SU-DHL-6 (cell line): ENCODE data around the gene GORASP1.
A peak's percentile ranks its signal among the peaks of the same experiment; 100 is the strongest.

Source experiments
- H2AFZ ChIP-seq: fragments of 200-600 bp; sonication (generic); 2 replicates; pipeline ENCODE4 v1.6.1; 2014; ENCODE audit warnings: low read depth, mild to moderate bottlenecking, moderate library complexity, mixed read lengths, antibody characterized with exemption, low read length; ENCODE audit not compliant: severe bottlenecking
- H3F3A ChIP-seq: fragments of 200-600 bp; shearing (Covaris generic); 2 replicates; pipeline ENCODE4 v1.6.0; 2016; ENCODE audit warnings: antibody characterized with exemption, mild to moderate bottlenecking; ENCODE audit not compliant: insufficient read depth
- H3K27ac ChIP-seq: fragments of 200-600 bp; sonication (generic); 2 replicates; pipeline ENCODE4 v1.5.1; 2016; ENCODE audit warnings: low read depth, mild to moderate bottlenecking, low read length, moderate library complexity, mixed read lengths
- H3K27me3 ChIP-seq: fragments of 200-600 bp; sonication (generic), shearing (Covaris generic); 2 replicates; pipeline ENCODE4 v1.6.0; 2014; ENCODE audit warnings: mild to moderate bottlenecking, low read length
- H3K36me3 ChIP-seq: fragments of 200-600 bp; sonication (generic); 2 replicates; pipeline ENCODE4 v1.6.1; 2014; ENCODE audit warnings: mild to moderate bottlenecking, low read length, mixed read lengths
- H3K4me2 ChIP-seq: fragments of 300-600, 200-600 bp; shearing (Covaris generic), sonication (generic); 2 replicates; pipeline ENCODE4 v1.6.0; 2014; ENCODE audit warnings: low read length, low read depth, mild to moderate bottlenecking; ENCODE audit not compliant: poor library complexity, severe bottlenecking
- H3K4me3 ChIP-seq: fragments of 200-600 bp; sonication (generic); 2 replicates; pipeline ENCODE4 v1.5.1; 2014; ENCODE audit warnings: antibody characterized with exemption, low read length, mild to moderate bottlenecking, mixed read lengths; ENCODE audit not compliant: insufficient read depth, poor library complexity, severe bottlenecking
- H3K79me2 ChIP-seq: fragments of 200-600 bp; sonication (generic); 2 replicates; pipeline ENCODE4 v1.6.1; 2014; ENCODE audit warnings: mild to moderate bottlenecking, low read length, moderate library complexity; ENCODE audit not compliant: insufficient read depth
- H3K9ac ChIP-seq: fragments of 200-600 bp; sonication (generic); 2 replicates; pipeline ENCODE4 v1.7.0; 2014; ENCODE audit warnings: mild to moderate bottlenecking, low read length
- H3K9me2 ChIP-seq: fragments of 200-600 bp; sonication (generic); replicated peaks from 2 replicates; pipeline ENCODE4 v1.6.1; 2014; ENCODE audit warnings: low read length; ENCODE audit not compliant: insufficient read depth
- H3K9me3 ChIP-seq: fragments of 200-600 bp; sonication (generic); 2 replicates; pipeline ENCODE4 v1.6.1; 2014; ENCODE audit warnings: low read length, mixed read lengths; ENCODE audit not compliant: insufficient read depth
- H4K20me1 ChIP-seq: fragments of 200-600 bp; sonication (generic); 2 replicates; pipeline ENCODE4 v1.6.1; 2014; ENCODE audit warnings: low read depth, mild to moderate bottlenecking, antibody characterized with exemption, low read length, moderate library complexity, mixed read lengths
- EZH2phosphoT487 ChIP-seq: fragments of 200-600 bp; sonication (generic), shearing (Covaris generic); conservative IDR thresholded peaks from 2 replicates; pipeline ENCODE4 v1.6.1; 2018; ENCODE audit warnings: mild to moderate bottlenecking, antibody characterized with exemption, low read length, moderate library complexity, mixed read lengths
- TF ChIP-seq, protein P1 (sequence below): fragments of 200-600 bp; sonication (generic); IDR thresholded peaks from one replicate; pipeline ENCODE4 v1.5.1; 2017; ENCODE audit warnings: antibody characterized with exemption, mild to moderate bottlenecking, low read length, moderate library complexity; ENCODE audit not compliant: insufficient read depth, poor library complexity, severe bottlenecking

The GORASP1 gene

DNA sequence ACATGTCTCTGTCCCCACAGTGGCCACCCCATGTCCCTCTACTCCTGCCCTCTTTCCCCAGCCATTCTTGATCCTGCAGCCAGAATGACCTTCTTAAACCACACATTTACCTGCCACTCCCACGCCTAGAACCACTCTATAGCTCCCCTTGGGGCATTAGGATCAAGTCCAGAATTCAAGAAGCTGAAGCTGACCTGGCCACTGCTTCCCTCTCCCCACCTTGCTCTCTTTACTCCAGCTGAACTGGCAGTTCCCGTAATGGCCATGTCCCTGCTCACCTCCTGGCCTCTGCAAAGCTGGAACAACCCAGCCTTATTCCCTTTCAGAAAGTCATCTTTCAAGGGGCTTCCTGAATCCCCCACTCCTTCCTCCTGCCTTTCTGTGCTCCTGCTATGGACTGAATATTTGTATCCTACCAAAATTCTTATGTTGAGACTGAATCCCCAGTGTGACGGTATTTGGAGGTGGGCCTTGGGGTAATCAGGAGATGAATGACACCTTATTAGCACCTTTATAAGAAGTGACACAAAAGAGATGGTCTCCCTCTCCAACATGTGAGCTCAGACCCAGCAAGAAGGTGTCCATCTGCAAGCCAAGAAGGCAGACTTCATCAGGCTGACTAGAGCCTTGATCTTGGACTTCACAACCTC, 42.2 kb upstream of the GORASP1 start:
- H3K4me3 ChIP-seq = no peak overlapping the region
- no peaks in the 10 kb centered on the region for H3F3A ChIP-seq

DNA sequence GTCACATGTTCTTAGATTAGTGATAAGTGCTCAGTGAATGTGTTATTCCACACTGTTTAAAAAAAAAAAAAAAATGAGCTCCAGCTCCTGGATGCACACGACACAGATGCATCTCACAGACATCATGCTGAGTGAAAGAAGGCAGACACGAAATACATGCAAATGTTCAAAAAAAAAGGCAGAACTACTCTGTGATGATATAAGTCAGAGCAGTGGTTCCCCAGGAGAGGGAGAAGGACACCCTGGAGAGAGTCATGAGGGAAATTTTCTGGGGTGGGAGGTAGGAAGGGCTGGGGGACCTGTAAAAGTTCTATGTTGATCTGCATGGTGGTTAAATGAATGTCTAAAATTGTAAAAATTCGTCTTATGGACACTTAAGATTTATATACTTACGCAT, 41.6 kb upstream of the GORASP1 start:
- TF ChIP-seq, protein P1, sequence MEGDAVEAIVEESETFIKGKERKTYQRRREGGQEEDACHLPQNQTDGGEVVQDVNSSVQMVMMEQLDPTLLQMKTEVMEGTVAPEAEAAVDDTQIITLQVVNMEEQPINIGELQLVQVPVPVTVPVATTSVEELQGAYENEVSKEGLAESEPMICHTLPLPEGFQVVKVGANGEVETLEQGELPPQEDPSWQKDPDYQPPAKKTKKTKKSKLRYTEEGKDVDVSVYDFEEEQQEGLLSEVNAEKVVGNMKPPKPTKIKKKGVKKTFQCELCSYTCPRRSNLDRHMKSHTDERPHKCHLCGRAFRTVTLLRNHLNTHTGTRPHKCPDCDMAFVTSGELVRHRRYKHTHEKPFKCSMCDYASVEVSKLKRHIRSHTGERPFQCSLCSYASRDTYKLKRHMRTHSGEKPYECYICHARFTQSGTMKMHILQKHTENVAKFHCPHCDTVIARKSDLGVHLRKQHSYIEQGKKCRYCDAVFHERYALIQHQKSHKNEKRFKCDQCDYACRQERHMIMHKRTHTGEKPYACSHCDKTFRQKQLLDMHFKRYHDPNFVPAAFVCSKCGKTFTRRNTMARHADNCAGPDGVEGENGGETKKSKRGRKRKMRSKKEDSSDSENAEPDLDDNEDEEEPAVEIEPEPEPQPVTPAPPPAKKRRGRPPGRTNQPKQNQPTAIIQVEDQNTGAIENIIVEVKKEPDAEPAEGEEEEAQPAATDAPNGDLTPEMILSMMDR = no peak
- TF ChIP-seq EZH2phosphoT487 = no peak
- Histone ChIP-seq H3K27ac (no peak overlapping the region), H3K4me2 (peak overlapping the region; percentile 32), H3K27me3 (no peaks in the 10 kb centered on the region), H3K4me3 (no peak overlapping the region), H3K79me2 (no peaks in the 10 kb centered on the region; the same call in 1 of the 2 replicates), H3F3A (no peaks in the 10 kb centered on the region), H3K36me3 (no peaks in the 10 kb centered on the region), H4K20me1 (no peaks in the 10 kb centered on the region), H3K9me2 (no peaks in the 10 kb centered on the region), H3K9ac (peak overlapping the region; percentile 2; the same call in 1 of the 2 replicates), H3K9me3 (no peaks in the 10 kb centered on the region), H2AFZ (no peak overlapping the region)

More for the DNA sequence above, 42.2 kb upstream of the GORASP1 start:
- Histone ChIP-seq H3K9me3 (no peaks in the 10 kb centered on the region), H3K9me2 (no peaks in the 10 kb centered on the region), H3K27ac (no peak overlapping the region), H3K79me2 (no peaks in the 10 kb centered on the region; the same call in 1 of the 2 replicates), H3K27me3 (no peaks in the 10 kb centered on the region), H2AFZ (no peak overlapping the region), H4K20me1 (no peaks in the 10 kb centered on the region), H3K9ac (no peak overlapping the region), H3K36me3 (no peaks in the 10 kb centered on the region), H3K4me2 (no peak overlapping the region)
- no peak for TF ChIP-seq EZH2phosphoT487
- TF ChIP-seq, protein P1 = no peak

DNA sequence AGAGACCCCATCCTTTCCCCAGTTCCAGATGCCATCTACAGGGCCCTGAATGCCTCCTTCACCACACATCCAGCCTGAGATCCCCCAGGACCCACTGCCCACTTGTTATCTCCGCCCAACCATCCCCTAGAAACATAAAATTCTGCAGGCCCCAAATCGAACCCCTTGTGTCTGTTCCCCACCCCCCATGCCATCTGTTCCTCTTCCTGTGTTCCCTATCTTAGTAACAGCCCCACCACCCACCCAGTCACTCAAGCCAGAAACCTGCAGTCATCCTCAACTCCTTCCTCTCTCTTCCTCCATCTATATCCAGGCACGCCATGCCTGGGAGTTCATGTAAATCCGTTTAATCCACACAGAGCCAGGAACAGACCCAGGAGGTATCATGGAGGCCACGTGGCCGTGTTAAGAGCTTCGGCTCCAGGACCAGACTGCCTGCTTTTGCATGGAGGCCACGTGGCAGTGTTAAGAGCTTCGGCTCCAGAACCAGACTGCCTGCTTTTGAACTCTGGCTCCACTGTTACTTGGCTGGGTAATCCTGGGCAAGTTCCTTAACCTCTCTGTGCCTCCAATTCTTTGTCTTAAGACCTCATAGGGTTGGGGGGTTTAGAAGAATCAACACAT, 41.1 kb upstream of the GORASP1 start:
- Histone ChIP-seq H3K4me3 (no peak overlapping the region), H3K9ac (peak overlapping the region; percentile 2; the same call in 1 of the 2 replicates)

More for the DNA sequence above, 41.1 kb upstream of the GORASP1 start:
- TF ChIP-seq, protein P1 = no peak
- no peak for TF ChIP-seq EZH2phosphoT487
- no peak overlapping the region; the same call in 1 of the 2 replicates for H3K27ac ChIP-seq
- no peaks in the 10 kb centered on the region for H3K27me3 ChIP-seq
- H3K9me3 ChIP-seq = no peaks in the 10 kb centered on the region
- H4K20me1 ChIP-seq = no peaks in the 10 kb centered on the region
- peak overlapping the region; percentile 32 for H3K4me2 ChIP-seq
- H3K9me2 ChIP-seq = no peaks in the 10 kb centered on the region
- no peaks in the 10 kb centered on the region for H3F3A ChIP-seq
- no peaks in the 10 kb centered on the region; the same call in 1 of the 2 replicates for H3K79me2 ChIP-seq
- H2AFZ ChIP-seq = no peak overlapping the region
- no peaks in the 10 kb centered on the region for H3K36me3 ChIP-seq
